ENCODE data around the gene HOXC9.

- TF ChIP-seq CTCF (IDR thresholded peaks at IDR 0.05) (no peak), POLR2A (IDR thresholded peaks at IDR 0.05) (no peak)
Observed at GRCh38 chr12:53991077-53991460, 8.9 kb upstream of the HOXC9 start.
